A549 treated with RU486 at 1 μM for 4 hours (cell line): ENCODE data around the gene ANAPC13. TPM values are rescaled to one million over a fixed set of nuclear protein-coding genes. Genes with fewer than 3 reads are reported as not detected.

ENCODE experiments used
- total RNA-seq: library from RNA; stranded (reverse); fragments of 200-300 nt; extraction: Qiagen RNA extraction; gene quantifications from 5 replicates; pipeline ENCODE4 v1.2.3, GENCODE V29; 2022; ENCODE audit warnings: low read depth

Gene ANAPC13
- total RNA-seq: 34.3 to 51.5 TPM (median 47.6 TPM) in 5 replicates

GRCh38 chr3:134485718-134486576, at the start of gene ANAPC13, which contains the start of gene CEP63:
Gene ANAPC13 (minus strand): TSS chr3:134485985. CDS start chr3:134482904, 3,081 bp downstream.
Gene CEP63 (plus strand): TSS chr3:134486057. CDS start chr3:134495321, 9,264 bp downstream.

Other genes with a start within 250 kb of the ANAPC13 start
- 20.8 to 36.9 TPM (median 28.1 TPM) in 5 replicates for gene RYK, start 235.1 kb downstream of the ANAPC13 start, total RNA-seq
- gene AMOTL2, start 111.5 kb downstream of the ANAPC13 start, total RNA-seq: 36.3 to 43.2 TPM (median 41.7 TPM) in 5 replicates
- 11.6 to 17.0 TPM (median 14.0 TPM) in 5 replicates for gene CEP63, start 72 bp upstream of the ANAPC13 start, total RNA-seq
- 0.07 to 0.21 TPM (median 0.10 TPM) in 4 of 5 replicates, not detected in the other for gene KY, start 165.0 kb upstream of the ANAPC13 start, total RNA-seq